HG03135 (cell line): ENCODE results near the gene APEH.

Experiments
- ATAC-seq: cut with Tn5 transposase; IDR thresholded peaks from one replicate; pipeline ENCODE4 v1.9.1; 2021; ENCODE audit warnings: mild to moderate bottlenecking, moderate library complexity; ENCODE audit not compliant: unreplicated experiment

Gene APEH

DNA sequence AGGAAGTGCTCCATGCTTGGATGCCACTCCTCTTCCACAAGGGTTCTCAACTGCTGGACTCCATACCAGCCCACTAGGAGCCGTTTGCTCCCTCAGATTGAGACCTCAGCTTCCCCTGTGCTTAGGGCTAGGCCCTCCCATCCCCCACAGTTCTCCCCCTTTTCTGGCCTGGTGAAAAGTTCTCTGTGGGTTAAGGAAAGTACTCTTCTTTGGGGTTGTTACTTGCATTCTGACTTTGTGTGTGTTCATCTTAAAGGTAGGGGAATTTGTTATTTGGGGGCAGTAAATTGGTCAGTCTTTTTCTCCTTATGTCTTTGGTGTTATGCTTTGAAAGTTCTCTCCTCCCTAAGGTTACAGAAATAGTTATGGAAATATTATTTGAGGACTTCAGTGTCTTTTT lies 24.0 kb upstream of the APEH start:
- ATAC-seq = no peak

DNA sequence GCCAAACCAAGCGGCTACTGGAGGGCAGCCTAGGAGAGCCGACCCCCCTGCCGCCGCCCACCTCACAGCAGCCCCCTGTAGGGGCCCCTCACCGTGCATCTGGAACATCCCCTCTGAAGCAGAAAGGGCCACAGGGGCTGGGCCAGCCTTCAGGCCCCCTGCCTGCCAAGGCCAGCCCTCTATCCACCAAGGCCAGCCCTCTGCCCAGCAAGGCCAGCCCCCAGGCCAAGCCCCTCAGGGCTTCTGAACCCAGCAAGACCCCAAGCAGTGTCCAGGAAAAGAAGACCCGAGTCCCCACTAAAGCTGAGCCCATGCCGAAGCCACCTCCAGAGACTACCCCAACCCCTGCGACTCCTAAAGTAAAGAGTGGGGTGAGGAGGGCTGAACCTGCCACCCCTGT lies 23.5 kb upstream of the APEH start:
- no peak for ATAC-seq

- ATAC-seq = no peak
Observed at GRCh38 chr3:49652218-49652902, 21.8 kb upstream of the APEH start.

DNA sequence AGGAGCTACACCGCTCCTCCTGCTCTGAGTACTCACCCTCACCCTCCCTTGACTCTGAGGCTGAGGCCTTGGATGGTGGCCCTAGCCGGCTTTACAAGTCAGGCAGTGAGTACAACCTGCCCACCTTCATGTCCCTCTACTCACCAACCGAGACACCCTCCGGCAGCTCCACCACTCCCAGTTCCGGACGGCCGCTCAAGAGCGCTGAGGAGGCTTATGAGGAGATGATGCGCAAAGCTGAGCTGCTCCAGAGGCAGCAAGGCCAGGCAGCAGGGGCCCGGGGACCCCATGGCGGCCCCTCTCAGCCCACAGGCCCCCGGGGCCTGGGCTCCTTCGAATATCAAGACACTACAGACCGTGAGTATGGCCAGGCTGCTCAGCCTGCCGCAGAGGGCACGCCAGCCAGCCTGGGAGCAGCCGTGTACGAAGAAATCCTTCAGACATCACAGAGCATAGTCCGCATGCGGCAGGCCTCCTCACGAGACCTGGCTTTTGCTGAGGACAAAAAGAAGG lies 21.2 kb upstream of the APEH start:
- no peak for ATAC-seq

GRCh38 chr3:49653621-49654020 lies 20.5 kb upstream of the APEH start:
- no peak for ATAC-seq

DNA sequence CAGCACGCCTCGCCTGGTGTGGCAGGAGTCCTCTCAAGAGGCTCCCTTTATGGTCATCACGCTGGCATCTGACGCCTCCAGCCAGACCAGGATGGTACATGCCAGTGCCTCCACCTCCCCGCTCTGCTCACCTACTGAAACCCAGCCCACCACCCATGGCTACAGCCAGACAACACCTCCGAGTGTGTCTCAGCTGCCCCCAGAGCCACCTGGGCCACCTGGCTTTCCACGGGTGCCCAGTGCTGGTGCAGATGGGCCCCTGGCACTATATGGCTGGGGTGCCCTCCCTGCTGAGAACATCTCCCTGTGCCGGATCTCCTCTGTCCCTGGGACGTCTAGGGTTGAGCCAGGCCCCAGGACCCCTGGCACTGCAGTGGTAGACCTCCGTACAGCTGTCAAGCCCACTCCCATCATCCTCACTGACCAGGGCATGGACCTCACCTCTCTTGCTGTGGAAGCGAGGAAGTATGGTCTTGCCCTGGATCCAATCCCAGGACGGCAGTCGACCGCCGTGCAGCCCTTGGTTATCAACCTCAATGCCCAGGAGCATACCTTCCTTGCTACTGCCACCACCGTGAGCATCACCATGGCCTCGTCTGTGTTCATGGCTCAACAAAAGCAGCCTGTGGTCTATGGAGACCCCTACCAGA lies 19.9 kb upstream of the APEH start:
- ATAC-seq = no peak

DNA sequence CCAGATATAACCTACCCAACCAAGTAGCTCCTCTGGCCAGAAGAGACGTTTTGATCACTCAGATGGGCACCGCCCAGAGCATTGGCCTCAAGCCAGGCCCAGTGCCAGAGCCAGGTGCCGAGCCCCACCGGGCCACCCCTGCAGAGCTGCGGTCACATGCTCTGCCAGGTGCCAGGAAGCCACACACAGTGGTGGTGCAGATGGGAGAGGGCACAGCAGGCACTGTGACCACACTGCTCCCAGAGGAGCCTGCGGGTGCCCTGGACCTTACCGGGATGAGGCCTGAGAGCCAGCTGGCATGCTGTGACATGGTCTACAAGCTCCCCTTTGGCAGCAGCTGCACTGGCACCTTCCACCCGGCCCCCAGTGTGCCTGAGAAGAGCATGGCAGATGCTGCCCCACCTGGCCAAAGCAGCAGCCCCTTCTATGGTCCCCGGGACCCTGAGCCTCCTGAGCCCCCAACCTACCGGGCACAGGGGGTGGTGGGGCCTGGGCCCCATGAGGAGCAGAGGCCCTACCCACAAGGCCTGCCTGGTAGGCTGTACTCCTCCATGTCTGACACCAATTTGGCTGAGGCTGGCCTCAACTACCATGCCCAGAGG lies 19.1 kb upstream of the APEH start:
- no peak for ATAC-seq

GRCh38 chr3:49655731-49656285 lies 18.3 kb upstream of the APEH start:
- no peak for ATAC-seq

GRCh38 chr3:49656541-49657112 lies 17.5 kb upstream of the APEH start:
- ATAC-seq = no peak

- ATAC-seq = no peak
Observed at GRCh38 chr3:49657208-49657915, 16.8 kb upstream of the APEH start.

DNA sequence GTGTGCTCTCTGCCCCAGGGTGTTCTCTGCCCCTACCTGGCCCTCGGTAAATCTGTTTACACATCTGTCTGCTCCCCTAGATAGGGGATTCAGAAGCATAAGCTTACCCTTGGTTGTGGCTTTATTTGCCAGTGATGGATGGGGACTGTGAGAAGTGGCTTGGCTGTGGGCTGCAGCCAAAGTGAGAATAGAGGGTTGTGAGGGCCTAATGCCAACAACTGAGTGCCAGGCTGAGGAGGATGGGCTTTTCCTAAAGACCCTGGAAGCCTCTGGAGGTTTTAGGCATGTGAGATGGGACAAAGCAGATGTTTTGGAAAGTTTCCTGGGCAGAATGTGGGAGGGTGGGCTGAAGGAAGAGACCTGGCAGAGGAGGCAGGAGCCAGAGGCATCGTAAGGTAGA lies 15.4 kb upstream of the APEH start:
- no peak for ATAC-seq

DNA sequence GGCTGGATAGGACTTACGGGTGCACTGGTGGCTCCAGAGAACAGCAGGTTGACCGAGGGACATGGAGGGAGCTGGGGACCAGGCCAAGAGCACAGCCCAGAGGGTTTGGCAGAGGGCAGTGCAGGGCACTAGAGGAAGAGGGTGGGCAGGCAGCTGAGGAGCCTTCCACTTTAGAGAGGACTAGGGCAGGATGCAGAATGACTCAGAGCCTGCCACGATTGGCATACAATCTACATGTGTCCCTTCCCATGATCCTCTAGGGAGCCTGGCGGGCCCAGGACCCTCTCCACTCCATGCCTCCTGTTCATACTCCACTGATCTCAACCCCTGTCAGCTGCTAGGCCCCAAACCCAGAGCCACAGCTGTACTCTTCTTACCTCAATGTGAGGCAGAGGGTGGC lies 14.4 kb upstream of the APEH start:
- ATAC-seq = no peak

DNA sequence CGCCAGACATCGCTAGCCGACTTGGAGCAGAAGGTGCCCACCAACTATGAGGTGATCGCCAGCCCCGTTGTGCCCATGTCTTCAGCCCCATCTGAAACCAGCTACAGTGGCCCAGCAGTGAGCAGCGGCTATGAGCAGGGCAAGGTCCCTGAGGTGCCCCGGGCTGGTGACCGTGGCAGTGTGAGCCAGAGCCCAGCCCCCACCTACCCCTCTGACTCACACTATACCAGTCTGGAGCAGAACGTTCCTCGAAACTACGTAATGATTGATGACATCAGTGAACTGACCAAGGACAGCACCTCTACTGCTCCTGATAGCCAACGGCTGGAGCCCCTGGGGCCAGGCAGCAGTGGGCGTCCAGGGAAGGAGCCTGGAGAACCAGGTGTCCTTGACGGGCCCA lies 12.9 kb upstream of the APEH start:
- no peak for ATAC-seq

- no peak for ATAC-seq
Observed at GRCh38 chr3:49662021-49662420, 12.1 kb upstream of the APEH start.

- ATAC-seq = no peak
Observed at GRCh38 chr3:49662720-49663413, 11.3 kb upstream of the APEH start.

DNA sequence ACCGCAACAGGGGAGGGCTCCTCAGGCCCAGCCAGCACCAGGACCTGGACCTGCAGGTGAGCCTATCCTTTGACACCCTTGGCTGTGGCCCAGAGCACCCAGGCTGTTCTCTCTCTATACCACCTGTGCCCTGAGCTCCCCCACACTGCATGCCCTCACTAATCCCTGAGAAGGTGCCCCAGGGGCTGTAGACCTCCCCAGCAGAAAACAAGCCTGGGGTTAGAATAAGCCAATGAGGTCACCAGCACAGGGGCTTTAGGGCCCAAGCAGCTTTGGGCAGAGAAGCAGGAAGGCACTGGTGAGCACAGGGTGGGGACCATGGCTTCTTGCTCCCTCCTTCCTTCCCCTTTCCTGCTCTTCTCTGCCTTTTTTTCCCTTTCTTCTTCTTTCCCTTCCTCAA lies 10.3 kb upstream of the APEH start:
- no peak for ATAC-seq

GRCh38 chr3:49664300-49664699 lies 9.9 kb upstream of the APEH start:
- ATAC-seq = no peak

- ATAC-seq = no peak
Observed at GRCh38 chr3:49665822-49666519, 8.2 kb upstream of the APEH start.

- ATAC-seq = no peak
Observed at GRCh38 chr3:49666592-49666991, 7.6 kb upstream of the APEH start.
